Ramos (cell line): ENCODE measurements around the gene ZNHIT3.
"Not testable (repeated sequence)": the region's sequence is repeated elsewhere in the genome, so short reads cannot be mapped to it uniquely, and the experiment has no call there.

Experiments used
- in situ Hi-C: fragments of 300-500 bp; cut with MboI; formaldehyde crosslinking; loops from one replicate; pipeline ENCODE4 v1.14.3; 2022; ENCODE audit warnings: low sequenced_read_pairs; ENCODE audit not compliant: unreplicated experiment

The ZNHIT3 gene

GRCh38 chr17:36486204-36487194 is at the start of gene ZNHIT3:
TSS of gene ZNHIT3 (plus strand) at chr17:36486681. CDS start at chr17:36486700, 19 bp downstream.
- in situ Hi-C loops = loop anchor here (10.0 kb wide), 1 partner anchor 512 kb away; no protein-coding TSS in a partner anchor

DNA sequence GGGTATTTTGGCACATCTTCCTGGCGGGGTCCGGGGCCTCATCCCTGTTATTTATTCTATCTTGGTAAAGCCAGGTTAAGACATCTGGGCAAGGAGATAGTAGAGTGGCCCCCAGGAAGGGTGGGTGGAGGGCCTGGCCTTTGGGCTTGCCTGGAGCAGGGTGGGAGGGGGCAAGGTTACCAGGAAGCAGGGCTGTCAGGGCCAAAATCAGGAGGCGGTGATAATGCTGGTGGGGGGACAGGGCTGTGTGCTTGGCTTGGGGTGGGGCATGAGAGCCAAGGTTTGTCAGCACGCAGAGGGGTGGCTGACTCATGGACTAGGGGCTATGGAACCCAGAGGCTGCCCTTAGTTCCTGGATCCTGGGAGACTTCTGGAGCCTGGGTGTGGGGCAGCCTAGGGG is 44.7 kb upstream of the ZNHIT3 start:
- in situ Hi-C loops = not testable (repeated sequence)

DNA sequence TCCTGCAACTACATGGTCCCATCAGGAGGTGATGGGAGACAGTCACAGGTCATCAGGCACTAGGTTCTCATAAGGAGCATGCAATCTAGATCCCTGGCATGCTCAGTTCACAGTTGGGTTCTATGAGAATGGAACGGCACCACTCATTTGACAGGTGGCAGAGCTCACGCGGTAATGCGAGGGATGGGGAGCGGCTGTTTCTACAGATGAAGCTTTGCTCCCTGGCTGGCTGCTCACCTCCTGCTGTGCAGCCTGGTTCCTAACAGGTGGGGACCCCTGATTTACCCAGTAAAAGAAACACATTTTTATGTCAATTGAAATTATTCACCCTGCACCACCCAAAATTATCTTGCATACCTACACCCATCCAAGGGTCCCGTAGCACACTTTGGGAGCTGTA is 42.7 kb upstream of the ZNHIT3 start:
- in situ Hi-C loops = no loop called here

GRCh38 chr17:36449997-36450396 is 36.5 kb upstream of the ZNHIT3 start:
- in situ Hi-C loops = not testable (repeated sequence)

- in situ Hi-C loops = not testable (repeated sequence)
Observed at GRCh38 chr17:36452888-36453287, 33.6 kb upstream of the ZNHIT3 start.

DNA sequence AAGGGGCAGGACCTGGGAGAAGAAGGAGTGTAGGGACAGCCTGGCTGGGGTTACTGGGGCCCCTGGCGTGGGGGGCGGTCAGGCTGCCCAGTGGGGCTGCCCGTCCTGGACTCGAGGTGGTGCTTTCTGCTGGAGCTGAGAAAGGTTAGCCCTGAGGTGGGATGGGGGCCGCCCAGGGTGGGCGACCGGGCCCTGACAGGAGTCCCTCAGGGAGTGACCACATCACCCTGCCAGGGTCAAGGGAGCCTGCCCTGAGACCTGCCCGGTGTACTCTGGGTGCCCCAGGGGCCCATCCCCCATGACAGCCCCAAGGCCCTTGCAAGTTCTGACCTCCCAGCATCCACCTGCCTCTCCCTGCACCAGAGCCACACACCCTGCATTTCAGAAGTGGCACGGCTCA is 28.8 kb upstream of the ZNHIT3 start:
- in situ Hi-C loops = not testable (repeated sequence)

DNA sequence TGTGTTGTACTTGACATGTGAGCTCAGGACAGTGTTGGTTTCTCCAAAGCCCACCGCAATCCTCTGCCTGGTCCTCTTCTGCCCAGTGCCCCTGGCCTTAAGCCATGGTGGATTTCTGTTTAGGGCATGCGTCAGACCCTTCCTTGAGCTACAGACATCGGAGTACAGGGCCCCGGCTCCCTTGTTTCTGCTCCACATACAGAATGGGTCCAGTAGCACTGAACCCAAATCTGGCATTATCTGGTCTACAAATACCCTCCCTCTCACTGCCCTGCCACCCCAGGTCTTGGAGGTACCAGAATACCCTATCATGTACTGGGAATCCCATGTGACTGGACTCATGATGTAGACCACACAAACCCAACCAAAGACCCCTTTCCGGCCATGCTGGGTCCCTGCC is 27.4 kb upstream of the ZNHIT3 start:
- in situ Hi-C loops = no loop called here

DNA sequence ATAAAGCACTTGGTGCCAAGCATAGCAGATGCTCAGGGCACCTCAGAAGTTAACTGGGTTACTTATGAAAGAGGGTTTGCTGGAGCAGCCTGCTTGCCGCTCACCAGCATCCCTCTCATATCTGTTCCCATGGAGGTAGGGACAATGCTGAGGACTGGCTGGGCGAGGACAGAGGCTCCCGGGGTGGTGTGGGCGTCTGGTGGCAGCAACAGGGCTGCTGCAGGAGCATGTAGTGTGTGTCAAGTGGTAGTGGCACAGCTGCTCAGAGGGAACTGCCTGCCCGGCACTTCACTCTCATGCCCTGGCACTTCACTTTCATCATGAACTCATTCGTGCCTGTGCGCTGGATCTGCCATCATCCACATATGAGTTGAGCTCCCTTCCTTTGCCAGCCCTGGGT is 26.9 kb upstream of the ZNHIT3 start:
- in situ Hi-C loops = no loop called here

DNA sequence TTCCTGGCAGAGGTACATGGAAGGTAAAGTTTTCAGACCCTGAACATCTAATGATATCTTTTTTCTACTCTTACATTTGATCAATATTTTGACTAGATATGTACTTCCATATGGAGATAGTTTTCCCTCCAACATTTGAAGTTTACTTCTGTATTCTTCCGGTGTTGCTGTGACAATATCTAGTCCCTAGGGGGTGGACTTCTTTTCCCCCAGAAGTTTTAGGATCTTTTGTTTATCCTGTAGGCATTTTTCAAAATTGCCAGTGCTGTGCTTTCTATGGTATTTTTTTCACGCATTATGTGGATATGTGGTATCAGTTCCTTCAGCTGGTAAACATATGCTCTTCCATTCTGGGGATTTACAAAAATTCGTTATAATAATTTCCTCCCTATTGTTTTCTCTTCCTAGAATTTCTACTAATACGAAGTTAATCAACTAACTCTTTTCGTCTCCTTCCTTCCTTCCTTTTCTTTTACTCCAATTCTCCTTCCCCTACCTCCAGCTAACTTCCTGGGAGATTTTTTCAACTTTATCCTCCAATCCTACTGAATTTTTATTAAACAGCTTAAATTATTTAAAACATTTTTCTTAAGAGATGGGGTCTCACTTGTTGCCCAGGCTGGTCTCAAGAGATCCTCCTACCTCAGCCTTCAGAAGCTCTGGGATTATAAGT is 26.1 kb upstream of the ZNHIT3 start:
- in situ Hi-C loops = no loop called here

DNA sequence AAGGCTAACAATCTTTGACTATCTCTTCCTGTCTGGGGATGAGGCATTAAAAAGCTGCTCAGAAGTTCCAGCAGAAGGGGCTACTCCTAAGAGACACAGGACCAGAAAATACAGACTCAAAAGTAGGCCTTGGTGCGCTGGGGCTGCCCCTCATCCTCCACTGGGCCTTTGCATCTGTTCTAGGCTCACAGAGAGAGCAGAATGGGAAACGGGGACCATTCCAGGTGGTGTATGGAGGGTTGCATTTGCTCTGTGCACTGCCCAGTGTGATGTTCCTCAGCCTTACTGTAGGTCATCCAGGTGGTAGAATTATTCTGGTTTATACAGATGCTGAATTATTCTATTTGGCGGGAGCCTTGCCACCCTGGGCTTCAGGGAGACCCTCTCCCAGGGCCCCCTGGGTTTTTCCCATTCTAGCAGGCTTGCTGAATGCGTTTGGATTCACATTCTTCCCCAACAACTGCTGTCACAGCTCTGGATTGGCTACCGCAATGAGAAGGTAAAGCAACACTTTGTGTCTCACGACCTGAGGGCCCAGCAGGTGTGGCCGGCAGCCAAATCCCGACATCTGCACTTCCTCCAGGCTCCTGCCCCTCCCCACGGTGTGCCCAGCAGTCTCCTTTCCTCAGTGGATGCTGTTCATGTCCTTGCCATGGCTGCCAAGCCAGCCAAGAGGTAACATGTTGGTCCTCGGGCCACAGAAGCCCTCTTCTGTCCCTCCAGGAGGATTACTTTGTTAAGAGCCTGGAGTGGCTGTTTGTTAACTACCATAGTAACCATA is 25.0 kb upstream of the ZNHIT3 start:
- in situ Hi-C loops = no loop called here

DNA sequence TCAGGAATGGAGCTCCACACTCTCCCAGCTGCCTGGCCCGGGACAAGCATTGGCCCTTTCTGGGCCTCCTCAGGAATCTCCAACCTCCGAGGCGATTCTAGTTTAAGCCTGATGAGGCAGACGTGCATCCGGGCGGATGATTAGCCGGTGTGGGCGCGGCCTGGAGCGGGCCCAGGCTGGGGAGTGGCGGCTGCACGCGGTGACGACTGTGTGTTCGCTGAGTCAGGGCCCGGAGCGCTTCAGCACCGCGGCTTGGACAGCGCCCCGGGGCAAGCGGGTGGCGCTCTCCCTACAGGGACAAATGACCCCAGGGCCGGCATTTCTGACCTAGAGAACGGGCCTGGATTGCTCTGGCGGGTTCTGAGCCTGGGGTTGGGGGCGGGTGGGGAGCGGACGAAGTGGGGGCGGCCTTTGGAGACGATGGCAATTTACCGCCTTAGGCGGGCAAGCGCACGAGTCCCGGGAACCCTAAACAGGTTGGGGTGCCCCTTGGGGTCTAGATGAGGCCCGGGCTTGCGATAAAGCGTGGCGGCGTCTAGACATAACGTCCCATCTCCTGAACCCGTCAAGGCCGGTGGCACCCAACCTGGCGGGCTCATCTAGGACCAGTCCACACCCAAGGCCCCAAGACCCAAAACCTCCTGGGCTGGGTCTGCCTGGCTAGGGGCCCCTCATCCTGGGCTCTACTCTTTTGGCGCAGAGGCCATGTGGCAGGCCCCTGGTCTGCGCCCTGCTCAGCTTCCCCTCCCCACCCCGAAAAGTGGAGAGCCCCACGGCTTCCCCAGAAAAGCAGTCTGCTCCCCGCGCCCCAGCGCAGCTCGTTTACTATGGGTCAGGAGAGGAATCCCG is 22.3 kb upstream of the ZNHIT3 start:
- in situ Hi-C loops = no loop called here

DNA sequence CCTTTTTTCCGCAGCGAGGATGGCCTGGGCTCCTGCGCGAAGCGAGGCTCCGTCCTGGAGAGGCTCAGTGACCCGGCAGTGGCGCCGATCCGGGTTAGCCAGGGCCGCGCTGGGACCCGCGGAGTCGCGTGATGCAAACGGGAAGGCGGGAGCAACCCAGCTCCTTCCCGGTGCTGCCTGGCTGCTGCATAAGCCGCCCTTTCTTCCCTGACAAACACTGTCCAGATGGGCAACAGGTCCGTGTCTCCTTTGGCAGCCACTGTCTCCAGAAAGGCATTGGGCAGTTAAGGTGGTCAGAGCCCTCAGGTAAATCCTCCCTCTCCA is 21.8 kb upstream of the ZNHIT3 start:
- in situ Hi-C loops = no loop called here

- in situ Hi-C loops = no loop called here
Observed at GRCh38 chr17:36468903-36469635, 17.4 kb upstream of the ZNHIT3 start.

DNA sequence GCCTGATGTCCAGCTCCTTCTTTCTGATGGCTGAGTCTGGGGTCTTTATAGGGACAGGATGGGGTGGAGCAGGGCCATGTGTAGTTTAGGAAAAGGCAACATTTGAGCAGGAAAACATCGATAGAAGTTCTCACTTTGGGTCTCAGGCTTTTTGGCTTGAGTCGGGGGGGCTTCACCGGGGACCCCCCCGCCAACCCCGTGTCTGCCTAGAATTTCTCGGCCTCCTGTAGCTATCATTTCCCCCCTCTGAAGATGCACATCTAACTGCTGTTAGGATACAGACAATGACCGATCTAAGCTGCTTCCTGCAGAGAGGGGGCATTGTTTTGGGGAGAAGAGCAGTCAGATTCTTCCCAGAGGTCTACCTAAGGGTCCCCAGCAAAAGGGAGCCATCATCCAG is 16.7 kb upstream of the ZNHIT3 start:
- in situ Hi-C loops = no loop called here

- in situ Hi-C loops = no loop called here
Observed at GRCh38 chr17:36470499-36470898, 16.0 kb upstream of the ZNHIT3 start.

GRCh38 chr17:36474571-36474970 is 11.9 kb upstream of the ZNHIT3 start:
- in situ Hi-C loops = no loop called here

DNA sequence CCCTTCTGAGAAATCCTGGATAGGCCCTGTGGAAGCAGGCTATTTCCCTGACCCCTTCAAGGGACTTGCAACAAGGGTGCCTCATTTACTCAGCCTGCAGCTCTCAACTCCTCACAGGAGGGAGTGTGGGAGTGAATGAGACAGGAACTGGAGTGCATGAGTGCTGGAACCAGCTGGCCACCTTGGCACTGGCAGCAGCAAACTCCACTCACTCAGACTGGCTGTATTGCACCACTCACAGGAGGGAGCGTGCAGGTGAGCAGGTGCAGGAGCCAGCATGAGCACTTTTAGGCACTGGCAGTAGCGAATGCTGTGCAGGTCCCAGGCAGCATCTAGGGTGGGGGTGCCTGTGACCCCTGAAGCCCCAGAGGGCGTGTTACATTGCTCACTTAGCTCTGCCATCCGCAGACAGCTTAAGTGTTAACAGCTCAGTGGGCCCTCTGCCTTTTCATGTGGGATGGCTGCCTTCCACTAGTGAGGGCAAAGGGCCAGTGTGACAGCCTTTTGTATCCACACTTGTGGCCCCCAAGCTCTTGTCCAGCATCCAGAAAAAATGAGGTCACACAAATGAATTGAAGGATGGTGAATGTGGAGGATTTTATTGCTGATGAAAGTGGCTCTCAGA is 11.0 kb upstream of the ZNHIT3 start:
- in situ Hi-C loops = no loop called here

DNA sequence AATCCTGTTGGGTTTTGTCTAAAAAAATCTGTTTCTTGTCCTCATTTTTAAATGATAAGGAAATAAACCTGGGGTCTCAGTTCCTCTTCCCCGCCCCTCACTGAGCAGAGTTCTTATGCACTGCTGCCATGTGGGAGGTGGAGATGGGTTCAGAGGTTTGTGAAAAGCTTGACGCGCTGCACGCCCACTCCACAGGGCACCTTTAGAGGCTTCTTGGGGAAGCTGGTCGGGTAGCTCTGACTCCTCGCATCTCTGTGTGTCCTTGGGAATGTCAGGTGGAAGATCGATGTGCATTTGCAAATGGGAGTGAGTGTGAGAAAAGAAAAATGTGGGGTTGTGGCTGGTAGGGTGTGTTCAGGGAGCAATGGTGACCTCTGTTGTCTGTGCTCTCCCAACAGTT is 4.7 kb upstream of the ZNHIT3 start:
- in situ Hi-C loops = loop anchor here (10.0 kb wide), 1 partner anchor 507 kb away; no protein-coding TSS in a partner anchor
